SHP77 (cell line): ENCODE data around the gene ISM2.

ENCODE experiments used
- DNase-seq, 2 experiments: peaks; one replicate each; lab custom pipeline; 2025; lab: John Stamatoyannopoulos, UW

The ISM2 gene

DNA sequence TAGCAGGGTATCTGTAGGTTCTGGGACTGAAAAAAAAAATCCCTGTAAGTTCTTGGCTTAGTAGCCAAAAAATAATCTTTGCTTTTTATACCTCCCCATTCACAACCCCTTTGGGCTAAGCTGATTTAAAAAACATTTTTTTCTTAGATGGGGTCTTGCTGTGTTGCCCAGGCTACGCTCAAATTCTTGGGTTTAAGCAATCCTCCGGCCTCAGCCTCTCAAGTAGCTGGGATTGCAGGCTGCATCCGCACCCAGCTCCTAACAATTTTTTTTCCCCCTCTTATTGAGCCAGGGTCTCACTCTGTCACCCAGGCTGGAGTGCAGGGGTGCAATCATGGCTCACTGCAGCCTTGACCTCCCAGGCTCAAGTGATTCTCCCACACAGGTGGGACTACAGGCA lies 9.1 kb upstream of the ISM2 start:
- no peak for DNase-seq

GRCh38 chr14:77505031-77505430 lies 6.4 kb upstream of the ISM2 start:
- DNase-seq: no peak

DNA sequence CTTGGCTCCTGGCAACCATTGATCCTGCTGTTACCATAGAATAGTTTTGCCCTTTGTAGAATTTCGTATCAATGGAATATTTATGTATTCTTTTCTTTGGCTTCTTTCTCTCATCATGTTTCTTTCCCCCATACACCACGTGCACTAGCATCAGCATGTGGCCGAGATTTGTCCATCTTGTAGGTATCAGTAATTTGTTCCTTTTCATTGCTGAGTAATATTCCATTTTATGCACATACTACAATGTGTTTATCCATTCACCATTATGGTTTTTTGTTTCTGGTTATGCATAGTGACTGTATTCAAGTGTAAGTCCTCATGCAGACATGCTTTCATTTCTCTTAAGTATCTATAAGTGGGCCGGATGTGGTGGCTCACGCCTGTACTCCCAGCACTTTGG lies 4.5 kb upstream of the ISM2 start:
- DNase-seq: no peak

GRCh38 chr14:77502109-77502782 lies 3.6 kb upstream of the ISM2 start:
- no peak for DNase-seq

DNA sequence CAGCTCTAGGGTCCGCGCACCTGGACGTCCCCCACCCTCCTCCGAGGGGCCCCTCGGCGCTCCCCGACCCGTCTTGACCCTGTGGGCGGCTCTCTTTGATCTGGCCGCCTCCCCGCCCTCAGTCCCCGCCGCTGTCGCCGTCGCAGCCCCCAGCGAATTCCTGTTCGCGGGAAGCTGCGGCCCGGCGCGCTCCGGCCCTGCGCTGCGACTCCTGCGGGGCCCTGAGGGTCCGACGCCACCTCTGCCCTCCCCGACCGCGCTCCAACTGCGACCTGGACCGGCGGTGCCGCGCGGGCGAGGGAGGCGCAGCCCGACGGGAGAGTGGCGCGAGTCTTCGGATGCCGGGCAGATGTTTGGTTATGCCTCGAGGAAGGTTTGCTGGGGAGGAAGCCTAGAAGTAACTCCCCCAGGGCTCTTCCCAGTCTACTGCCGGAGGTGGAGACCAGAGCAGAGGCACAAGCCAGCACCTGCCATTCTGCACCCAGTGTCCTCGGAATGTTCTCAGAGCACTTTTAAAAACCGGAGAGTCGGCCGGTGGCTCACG lies 440 bp upstream of the ISM2 start:
- DNase-seq: no peak

DNA sequence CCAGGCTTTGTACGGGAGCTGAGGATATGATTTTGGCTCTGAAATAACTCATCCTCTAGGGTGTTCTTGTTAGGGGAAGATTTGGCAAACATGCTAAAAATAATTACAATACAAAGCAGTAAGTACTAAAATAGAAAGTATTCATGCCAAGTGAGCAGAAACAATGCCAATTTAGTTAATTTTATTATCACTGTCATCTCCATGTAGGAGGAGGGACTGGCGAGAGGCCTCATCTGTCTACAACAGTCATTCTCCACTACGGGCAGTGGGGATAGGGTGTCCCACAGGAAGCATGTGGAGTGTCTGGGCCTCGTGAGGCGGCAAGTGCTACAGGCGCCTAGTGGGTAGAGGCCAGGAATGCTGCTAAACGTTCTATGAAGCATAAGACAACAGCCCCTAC lies 3.3 kb downstream of the ISM2 start:
- no peak for DNase-seq

DNA sequence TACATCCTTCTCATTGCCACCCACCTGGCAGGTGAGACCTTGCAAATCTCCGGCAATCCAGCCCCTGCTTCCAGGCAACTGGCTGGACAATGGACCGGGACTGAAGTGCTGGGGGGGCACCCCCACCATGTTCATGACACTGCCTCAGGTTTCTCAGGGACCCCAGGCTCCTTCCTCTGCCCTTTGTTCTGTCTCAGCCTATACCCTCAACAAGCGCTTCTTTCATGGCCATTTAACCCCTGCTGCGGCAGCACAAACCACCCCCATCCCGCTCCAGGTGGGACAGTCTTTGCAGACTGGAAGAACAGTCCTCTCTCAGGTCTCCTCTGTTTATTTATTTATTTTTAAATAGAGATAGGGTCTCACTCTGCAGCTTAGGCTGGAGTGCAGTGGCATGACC lies 7.6 kb downstream of the ISM2 start:
- DNase-seq: no peak

- DNase-seq: no peak
Observed at GRCh38 chr14:77490347-77490986, 8.1 kb downstream of the ISM2 start.

- no peak for DNase-seq
Observed at GRCh38 chr14:77489041-77489440, 9.6 kb downstream of the ISM2 start.

- no peak for DNase-seq
Observed at GRCh38 chr14:77488558-77488957, 10.1 kb downstream of the ISM2 start.

DNA sequence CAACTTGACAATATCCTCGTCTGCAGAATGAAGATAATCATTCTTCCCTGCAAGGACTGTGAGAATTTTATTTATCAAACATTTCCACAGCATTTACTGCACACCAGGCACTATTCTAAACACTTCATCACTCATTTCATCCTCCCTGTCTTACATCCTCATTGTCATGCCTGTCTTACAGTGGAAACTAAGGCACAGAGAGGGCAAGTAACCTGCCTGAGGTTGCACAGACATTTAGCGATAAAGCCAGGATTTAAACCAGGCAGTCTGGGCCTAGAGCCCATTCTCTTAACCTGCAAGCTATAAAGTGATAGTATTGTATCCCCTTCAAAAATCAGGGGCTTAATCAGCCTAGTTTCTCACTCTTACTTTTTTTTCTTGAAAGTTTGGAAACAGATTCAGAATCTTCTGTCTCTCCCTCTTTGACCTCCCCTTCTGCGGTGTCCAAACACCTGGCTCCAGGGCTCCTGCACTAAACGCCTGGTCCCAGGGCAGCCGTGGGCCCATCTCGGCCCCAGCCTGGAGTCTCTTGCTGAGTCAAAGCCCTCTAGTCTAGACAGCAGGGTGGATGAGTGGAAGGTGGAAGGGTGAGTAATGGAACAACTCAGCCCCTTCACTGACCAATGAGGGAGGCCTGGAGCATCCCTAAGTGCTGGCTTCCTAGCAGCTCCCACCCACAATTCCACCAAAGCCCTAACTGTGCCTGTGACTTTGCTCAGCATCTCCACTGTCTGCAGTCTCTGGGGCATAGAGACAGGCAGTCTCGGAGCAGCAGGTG lies 12.5 kb downstream of the ISM2 start:
- DNase-seq: no peak

- DNase-seq: no peak
Observed at GRCh38 chr14:77485256-77485655, 13.4 kb downstream of the ISM2 start.

GRCh38 chr14:77482422-77482821 lies 16.2 kb downstream of the ISM2 start:
- no peak for DNase-seq

- no peak for DNase-seq
Observed at GRCh38 chr14:77478796-77479195, 19.8 kb downstream of the ISM2 start.

- no peak for DNase-seq
Observed at GRCh38 chr14:77478029-77478428, 20.6 kb downstream of the ISM2 start.

DNA sequence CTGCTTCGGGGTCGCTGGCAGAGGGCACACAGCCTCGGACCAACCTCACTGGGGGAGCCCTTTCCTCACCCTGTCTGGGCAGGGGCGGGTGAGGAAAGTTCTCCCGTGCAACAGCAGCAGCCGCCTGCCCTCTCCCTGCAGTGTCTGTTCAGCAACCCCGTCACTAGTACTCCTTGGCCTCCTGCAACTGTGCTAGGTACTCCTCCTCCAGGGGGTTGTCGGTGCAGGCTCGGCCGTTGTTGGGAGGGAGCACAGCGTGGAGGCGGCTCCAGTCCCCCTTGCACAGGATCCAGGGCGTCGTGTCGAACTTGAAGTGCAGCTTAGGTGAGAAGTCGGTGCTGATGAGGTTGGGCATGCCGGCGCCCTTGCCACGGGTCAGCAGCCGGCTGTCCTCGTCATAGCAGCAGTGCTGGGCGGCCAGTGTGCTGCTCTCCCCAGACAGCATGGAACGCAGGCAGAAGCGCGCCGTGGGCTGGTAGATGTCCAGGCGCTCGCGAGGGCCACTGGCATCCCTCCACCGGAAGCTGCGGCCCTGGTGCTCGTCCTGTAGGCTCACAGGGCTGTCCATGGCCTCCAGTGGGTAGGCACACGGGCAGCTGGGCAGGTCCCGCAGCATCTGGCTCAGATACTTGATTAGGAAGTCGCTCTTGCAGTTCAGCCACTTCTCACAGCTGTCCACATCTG lies 23.0 kb downstream of the ISM2 start:
- DNase-seq: no peak

DNA sequence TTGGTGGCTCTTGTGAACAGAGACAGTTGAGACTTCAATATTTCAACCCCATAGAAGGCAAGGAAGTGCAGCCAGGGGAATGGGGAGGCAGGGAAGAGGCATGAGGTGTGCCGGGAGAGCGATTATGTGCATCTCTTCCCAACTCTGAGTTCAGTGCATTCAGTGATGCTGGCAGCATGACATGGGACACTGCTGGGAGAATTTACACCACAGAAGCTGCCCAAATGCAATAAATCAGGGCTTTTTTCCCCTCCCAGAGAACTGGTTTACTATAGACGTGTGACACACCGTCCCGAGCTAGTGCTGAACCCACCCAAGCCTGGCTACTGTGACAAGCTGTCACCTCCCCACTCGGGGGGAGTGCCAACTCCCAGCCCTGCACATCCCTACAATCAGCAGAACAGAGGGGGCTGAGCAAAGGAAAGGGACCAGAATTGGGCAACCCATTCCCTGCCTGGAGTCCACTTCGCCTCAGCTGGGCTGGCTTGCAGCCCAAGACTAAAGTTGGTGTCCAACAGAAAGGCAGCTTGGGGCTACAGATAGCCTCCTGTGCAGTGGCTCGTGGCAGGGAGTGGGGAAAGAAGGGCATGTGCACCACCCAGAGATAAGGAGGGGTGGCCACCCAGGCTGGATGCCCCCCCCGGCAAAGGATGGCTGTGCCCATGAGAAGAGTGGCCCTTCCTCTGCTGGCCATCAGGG lies 24.0 kb downstream of the ISM2 start:
- no peak for DNase-seq

DNA sequence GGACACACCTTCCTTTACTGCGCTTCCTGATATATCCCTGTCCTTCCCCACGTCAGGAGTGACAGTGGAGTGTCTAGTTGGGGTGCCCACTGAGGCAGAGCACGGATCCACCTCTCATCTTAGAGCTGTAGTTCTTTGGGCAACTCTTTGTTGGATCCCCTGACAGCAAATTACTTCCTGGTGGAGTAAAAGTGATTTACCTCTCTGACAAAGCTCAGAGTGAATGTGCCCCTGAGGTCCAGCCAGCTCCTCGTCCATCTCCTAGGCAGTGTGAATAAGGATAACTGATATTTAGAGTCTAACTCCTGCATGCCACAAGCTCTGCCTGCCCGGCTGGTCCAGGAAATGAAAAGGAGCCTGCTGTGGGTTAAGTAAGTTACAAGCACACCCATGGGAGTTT lies 24.7 kb downstream of the ISM2 start:
- no peak for DNase-seq

GRCh38 chr14:77470224-77470870 lies 28.3 kb downstream of the ISM2 start:
- DNase-seq: no peak

DNA sequence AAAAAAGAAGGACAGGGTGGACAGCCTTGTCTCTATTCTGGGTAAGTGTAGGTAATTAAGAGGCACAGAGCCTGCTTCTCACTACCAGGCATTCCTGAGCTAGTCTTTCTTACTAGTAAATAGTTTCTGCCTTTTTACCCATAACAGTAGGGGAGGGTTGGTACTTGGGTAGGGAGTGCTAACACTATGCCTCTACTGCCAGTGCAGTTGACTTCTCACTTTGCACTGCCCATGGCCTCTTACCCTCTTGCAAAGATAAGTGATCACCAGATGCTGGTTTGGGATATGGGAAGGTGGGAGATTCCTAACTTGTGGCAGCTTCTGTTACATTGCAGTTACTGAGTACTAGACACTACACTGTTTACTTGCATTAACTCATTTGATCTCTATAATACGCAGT lies 29.1 kb downstream of the ISM2 start:
- no peak for DNase-seq

GRCh38 chr14:77469067-77469505 lies 29.5 kb downstream of the ISM2 start:
- DNase-seq: no peak
